HEK293T (cell line): Measurements from ENCODE around the gene C1orf116.

Source experiments
- CTCF ChIA-PET: fragments of 350-600 bp; formaldehyde crosslinking; extraction: SDS; loops from one replicate; lab custom pipeline; 2021; ENCODE audit warnings: antibody characterized with exemption, inconsistent platforms; lab: Yijun Ruan, JAX
- POLR2A ChIA-PET: fragments of 350-600 bp; formaldehyde crosslinking; extraction: SDS; loops from one replicate; lab custom pipeline; 2020; ENCODE audit warnings: antibody characterized with exemption, inconsistent platforms; lab: Yijun Ruan, JAX
- DNase-seq: peaks from one replicate; pipeline ENCODE4 v3.0.0; 2012; ENCODE audit warnings: mixed read lengths; ENCODE audit errors: extremely low spot score
- ARNT ChIP-seq: fragments of 450-650 bp; IDR thresholded peaks from 2 replicates; pipeline ENCODE4 v1.6.1; 2017; ENCODE audit warnings: mild to moderate bottlenecking
- BHLHE40 ChIP-seq: fragments of 450-650 bp; IDR thresholded peaks from 2 replicates; pipeline ENCODE4 v1.6.1; 2016; ENCODE audit warnings: mild to moderate bottlenecking, moderate library complexity, borderline replicate concordance
- CTBP1 ChIP-seq: fragments of 450-650 bp; IDR thresholded peaks from 2 replicates; pipeline ENCODE4 v1.6.1; 2016; ENCODE audit warnings: borderline replicate concordance
- ELF4 ChIP-seq: fragments of 450-650 bp; IDR thresholded peaks from 2 replicates; pipeline ENCODE4 v1.6.1; 2017; ENCODE audit warnings: antibody characterized with exemption
- FOXA1 ChIP-seq: fragments of 450-650 bp; IDR thresholded peaks from 2 replicates; pipeline ENCODE4 v1.6.1; 2016; ENCODE audit warnings: mild to moderate bottlenecking
- FOXK2 ChIP-seq: fragments of 450-650 bp; IDR thresholded peaks from 2 replicates; pipeline ENCODE4 v1.6.1; 2016; ENCODE audit warnings: mild to moderate bottlenecking
- FOXM1 ChIP-seq: fragments of 450-650 bp; IDR thresholded peaks from 2 replicates; pipeline ENCODE4 v1.6.1; 2017; ENCODE audit warnings: mild to moderate bottlenecking, borderline replicate concordance
- HDGF ChIP-seq: fragments of 450-650 bp; IDR thresholded peaks from 2 replicates; pipeline ENCODE4 v1.6.1; 2017; ENCODE audit warnings: antibody characterized with exemption, borderline replicate concordance
- L3MBTL2 ChIP-seq: fragments of 450-650 bp; conservative IDR thresholded peaks from 2 replicates; pipeline ENCODE4 v1.6.1; 2016; ENCODE audit warnings: mild to moderate bottlenecking
- LEF1 ChIP-seq: fragments of 450-650 bp; IDR thresholded peaks from 2 replicates; pipeline ENCODE4 v1.6.1; 2017; ENCODE audit warnings: mild to moderate bottlenecking, borderline replicate concordance
- NFRKB ChIP-seq: fragments of 450-650 bp; IDR thresholded peaks from 2 replicates; pipeline ENCODE4 v1.6.1; 2016; ENCODE audit warnings: mild to moderate bottlenecking, moderate library complexity
- SP1 ChIP-seq: fragments of 450-650 bp; IDR thresholded peaks from 2 replicates; pipeline ENCODE4 v1.6.1; 2017
- SUZ12 ChIP-seq: fragments of 450-650 bp; IDR thresholded peaks from 2 replicates; pipeline ENCODE4 v1.6.1; 2016; ENCODE audit warnings: mild to moderate bottlenecking
- TARDBP ChIP-seq: fragments of 450-650 bp; IDR thresholded peaks from 2 replicates; pipeline ENCODE4 v1.6.1; 2016
- ZNF384 ChIP-seq: fragments of 450-650 bp; IDR thresholded peaks from 2 replicates; pipeline ENCODE4 v1.6.1; 2016
- TF ChIP-seq, protein P1 (sequence below): fragments of 450-650 bp; IDR thresholded peaks from 2 replicates; pipeline ENCODE4 v1.6.1; 2016

The C1orf116 gene

GRCh38 chr1:207051191-207051943 lies 18.8 kb upstream of the C1orf116 start, which contains the start of gene YOD1:
Gene YOD1 (minus strand): TSS chr1:207051208. CDS start chr1:207051030, 178 bp downstream.
- peak; percentile 18 for DNase-seq
- TF ChIP-seq SP1 (no peak), L3MBTL2 (0 out of 2 replicates have a peak, but pooled peaks have one; percentile 73)
- CTCF ChIA-PET: no interaction called here
- POLR2A ChIA-PET: no interaction called here

DNA sequence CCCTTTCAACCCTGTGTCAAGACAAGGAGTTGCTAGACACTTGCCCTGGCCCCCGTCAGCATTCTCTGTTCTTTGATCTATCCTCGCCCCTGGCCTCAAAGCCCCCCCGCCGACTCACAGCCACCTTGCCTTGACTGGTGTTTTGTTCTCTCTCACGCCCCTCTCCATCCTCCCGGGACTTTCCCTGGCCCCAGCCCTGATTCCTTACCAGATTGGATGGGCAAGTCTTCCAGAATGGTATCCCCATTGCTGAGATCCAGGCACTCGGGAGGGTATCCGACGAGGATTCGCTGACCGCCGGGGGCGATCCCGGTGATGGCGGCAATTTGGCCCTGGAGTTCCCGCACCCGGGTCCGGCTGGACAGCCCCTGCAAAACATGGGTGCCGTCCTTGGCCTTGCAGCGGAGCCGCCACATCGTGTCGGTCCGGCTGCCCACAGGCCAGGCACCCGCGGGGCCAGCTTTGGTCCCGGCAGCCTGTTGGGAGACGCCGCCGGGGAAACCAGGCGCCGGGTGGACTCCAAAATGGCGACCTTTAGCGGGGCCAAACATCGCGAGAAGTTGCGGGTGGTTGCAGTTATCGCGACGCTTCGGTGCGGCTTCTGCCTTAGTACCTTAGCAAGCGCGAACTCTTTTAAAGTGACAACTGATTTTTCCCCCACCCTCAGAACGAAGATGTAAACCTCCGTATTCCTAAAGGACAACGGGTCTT lies 18.1 kb upstream of the C1orf116 start:
- DNase-seq: peak; percentile 93
- CTCF ChIA-PET: interaction anchor here (1.0 to 1.1 kb wide), 2 partner anchors 10 kb away, joined by 3 read pairs; no protein-coding TSS in a partner anchor
- TF ChIP-seq, protein P1, sequence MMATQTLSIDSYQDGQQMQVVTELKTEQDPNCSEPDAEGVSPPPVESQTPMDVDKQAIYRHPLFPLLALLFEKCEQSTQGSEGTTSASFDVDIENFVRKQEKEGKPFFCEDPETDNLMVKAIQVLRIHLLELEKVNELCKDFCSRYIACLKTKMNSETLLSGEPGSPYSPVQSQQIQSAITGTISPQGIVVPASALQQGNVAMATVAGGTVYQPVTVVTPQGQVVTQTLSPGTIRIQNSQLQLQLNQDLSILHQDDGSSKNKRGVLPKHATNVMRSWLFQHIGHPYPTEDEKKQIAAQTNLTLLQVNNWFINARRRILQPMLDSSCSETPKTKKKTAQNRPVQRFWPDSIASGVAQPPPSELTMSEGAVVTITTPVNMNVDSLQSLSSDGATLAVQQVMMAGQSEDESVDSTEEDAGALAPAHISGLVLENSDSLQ: no peak
- peak; percentile 69 for TF ChIP-seq NFRKB
- POLR2A ChIA-PET: no interaction called here

GRCh38 chr1:207049974-207050391 lies 17.4 kb upstream of the C1orf116 start:
- ChIA-PET CTCF (interaction anchor here (0.7 to 1.1 kb wide), 3 partner anchors 9 to 75 kb away, joined by 3 read pairs; no protein-coding TSS in a partner anchor), POLR2A (no interaction called here)
- peak; percentile 28 for DNase-seq
- TF ChIP-seq, protein P1: no peak
- no peak for TF ChIP-seq CTBP1
- TF ChIP-seq FOXA1: no peak
- TF ChIP-seq FOXM1: no peak
- no peak for TF ChIP-seq SP1
- no peak for TF ChIP-seq NFRKB
- no peak for TF ChIP-seq LEF1
- no peak for TF ChIP-seq ARNT
- no peak for TF ChIP-seq ZNF384
- no peak for TF ChIP-seq ELF4

- ChIA-PET POLR2A (no interaction called here), CTCF (interaction anchor here (0.7 to 1.0 kb wide), 2 partner anchors 9 to 74 kb away, joined by 3 read pairs; no protein-coding TSS in a partner anchor)
- TF ChIP-seq SP1 (no peak), SUZ12 (no peak), TARDBP (no peak), FOXA1 (no peak), LEF1 (no peak), CTBP1 (no peak), ARNT (no peak), ELF4 (no peak), FOXM1 (no peak), NFRKB (no peak), HDGF (no peak), BHLHE40 (no peak), L3MBTL2 (no peak), FOXK2 (no peak), ZNF384 (no peak)
- TF ChIP-seq, protein P1: no peak
- DNase-seq: no peak
These were observed 17.0 kb upstream of the C1orf116 start for GRCh38 chr1:207049514-207049913.

GRCh38 chr1:207049054-207049453 lies 16.5 kb upstream of the C1orf116 start:
- DNase-seq: no peak
- TF ChIP-seq ELF4 (no peak), CTBP1 (no peak), ARNT (no peak), NFRKB (no peak), SP1 (no peak), FOXM1 (no peak), FOXA1 (no peak), FOXK2 (no peak), L3MBTL2 (no peak), HDGF (no peak), SUZ12 (no peak), LEF1 (no peak), ZNF384 (no peak), TARDBP (no peak), BHLHE40 (no peak)
- TF ChIP-seq, protein P1: no peak
- CTCF ChIA-PET: interaction anchor here (0.7 kb wide), 1 partner anchor 281 kb away, joined by 3 read pairs; no protein-coding TSS in a partner anchor
- POLR2A ChIA-PET: no interaction called here
